NCI-H1436 treated with DMSO at 0.1 percent for 48 hours (cell line): ENCODE measurements around the gene KRT3.

Experiments used
- DNase-seq: peaks from one replicate; lab custom pipeline; 2025; lab: John Stamatoyannopoulos, UW

KRT3 gene

GRCh38 chr12:52795694-52796428 is at the start of gene KRT3:
Gene KRT3 (minus strand): TSS chr12:52796117. CDS start chr12:52796042, 75 bp downstream.
- no peak for DNase-seq

- no peak for DNase-seq
Observed at GRCh38 chr12:52844386-52844785, 48.5 kb upstream of the KRT3 start.

GRCh38 chr12:52839436-52840105 is 43.7 kb upstream of the KRT3 start:
- no peak for DNase-seq

DNA sequence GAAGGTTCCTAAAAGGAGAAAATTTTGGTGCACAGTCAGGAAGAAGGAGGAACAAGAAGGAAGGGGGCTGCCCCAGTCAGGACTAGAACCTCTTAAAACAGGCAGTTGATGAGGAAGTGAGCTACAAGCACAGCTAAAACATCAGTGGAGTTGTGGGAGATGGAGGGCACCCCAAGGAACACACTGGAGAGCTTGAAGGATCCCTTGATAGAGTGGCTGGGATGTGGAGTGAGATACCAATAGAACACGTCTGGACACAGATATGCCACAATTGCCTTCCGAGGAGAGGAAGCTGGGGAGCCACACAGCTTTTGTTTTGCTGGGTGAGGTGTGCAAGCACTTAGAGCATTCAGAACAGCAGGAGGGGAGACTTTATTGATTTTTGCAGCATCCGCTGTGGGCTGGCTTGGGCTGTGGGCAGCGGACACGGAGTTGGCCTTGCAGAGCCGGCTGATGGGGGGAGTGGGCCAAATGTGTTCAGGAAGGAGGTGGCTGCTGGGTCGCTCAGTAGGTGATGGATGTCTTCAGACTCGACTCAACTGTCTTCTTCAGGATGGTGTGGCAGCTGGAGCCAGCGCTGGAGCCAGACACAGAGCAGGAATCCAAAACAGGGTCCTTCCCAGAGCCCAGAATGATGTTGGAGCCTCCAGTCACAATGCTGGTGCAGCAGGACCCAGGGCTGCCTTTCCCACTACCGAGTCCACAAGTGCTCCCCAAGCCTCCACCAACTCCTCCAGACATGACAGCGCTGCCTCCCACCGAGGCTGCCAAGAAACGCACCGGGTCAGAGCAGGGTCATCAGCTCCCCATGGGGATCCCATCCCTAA is 42.9 kb upstream of the KRT3 start:
- DNase-seq, result no peak

DNA sequence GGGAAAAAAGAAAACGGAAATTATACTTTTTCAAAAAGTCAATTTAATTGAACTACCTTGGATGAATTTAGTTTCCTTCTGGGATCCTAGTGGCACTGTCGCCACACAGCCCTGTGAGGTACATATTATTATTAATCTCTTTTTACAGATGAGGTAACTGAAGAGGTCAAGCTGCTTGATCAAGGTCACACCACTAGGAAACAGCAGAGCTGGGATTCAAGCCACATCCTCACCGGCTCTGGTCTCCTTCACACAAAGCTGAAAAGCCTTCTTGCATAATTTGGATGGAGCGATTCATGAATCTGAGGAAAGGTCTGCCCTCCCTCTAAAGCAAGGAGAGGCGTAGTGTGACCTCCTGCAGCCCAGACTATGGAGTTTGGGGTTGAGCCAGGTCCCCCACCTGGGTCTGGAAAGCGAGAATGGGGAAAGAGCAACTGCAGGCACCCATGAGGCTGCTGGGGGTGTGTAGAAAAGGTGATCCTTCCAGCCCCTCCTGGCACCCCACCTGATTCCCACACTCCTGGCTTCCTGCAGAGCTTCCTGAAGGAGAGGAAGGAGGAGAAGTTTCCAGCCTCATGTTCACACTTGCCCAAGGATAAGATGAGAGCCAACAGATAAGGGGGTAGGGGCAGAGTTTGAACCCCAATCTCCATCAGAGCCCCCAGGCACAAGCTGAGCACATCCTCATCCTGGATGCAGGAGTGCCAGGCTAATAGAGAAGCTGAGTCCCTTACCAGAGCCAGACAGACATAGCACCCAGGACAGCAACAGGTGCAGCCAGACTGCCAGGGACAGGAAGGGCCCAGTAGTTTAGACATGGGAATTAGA is 42.1 kb upstream of the KRT3 start:
- no peak for DNase-seq

DNA sequence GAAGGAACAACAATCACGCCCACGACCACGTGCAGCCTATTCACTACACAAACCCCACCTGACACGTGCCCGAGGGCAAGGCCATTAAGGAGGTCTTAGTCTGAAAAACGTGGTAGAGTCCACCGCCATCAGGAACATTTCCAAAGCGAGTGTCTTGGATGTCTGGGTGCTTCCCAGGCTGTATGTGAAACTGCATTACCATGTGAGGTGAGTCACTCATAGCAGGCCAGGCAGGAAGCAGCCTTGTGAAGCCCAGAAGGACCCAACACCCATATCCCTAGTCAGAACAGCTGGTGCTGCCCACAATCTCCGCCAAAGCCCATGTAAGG is 41.5 kb upstream of the KRT3 start:
- DNase-seq, result no peak

DNA sequence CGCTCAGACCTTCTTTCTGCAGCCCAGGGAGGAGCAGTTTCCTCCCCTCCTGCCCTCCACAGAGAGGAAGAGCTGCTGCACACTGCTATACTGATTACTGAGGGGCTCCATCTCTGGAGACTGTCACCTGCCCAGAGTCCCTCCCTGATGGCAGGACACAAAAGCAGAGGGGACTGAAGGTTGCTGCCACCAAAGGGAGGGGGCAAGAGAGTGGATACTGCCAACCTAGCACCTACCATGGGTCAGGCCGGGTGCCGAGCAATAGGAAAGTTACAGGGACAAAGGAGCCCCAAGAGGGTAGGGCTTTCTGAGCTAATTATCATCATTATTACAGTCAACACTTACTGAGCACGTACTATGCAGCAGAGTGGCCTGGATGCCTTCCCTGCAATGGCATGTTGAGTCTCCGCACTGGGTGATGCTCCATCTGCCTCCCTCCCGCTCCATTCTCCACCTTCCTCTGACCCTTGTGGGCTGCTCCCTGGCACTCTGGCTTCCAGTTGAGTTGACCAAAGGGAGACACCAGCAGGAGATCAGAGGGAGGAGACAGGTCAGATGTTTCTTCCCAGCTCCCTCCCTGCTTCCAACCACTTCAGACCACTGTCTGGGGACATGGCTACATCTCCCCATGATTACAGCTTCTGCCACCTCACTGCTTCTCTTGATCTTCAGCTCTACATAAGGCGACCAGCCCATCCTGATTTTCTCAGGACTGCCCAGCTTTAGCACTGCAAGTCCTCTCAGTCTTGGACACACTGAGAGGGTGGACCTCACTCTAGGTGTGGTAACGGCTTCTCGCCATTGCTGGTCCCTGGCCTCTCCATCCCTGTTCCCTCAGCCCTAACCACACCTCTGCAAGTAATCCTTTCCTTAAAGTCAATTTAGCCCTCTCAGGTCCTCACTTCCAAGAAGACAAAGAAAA is 40.8 kb upstream of the KRT3 start:
- no peak for DNase-seq

GRCh38 chr12:52836042-52836466 is 40.1 kb upstream of the KRT3 start:
- no peak for DNase-seq

DNA sequence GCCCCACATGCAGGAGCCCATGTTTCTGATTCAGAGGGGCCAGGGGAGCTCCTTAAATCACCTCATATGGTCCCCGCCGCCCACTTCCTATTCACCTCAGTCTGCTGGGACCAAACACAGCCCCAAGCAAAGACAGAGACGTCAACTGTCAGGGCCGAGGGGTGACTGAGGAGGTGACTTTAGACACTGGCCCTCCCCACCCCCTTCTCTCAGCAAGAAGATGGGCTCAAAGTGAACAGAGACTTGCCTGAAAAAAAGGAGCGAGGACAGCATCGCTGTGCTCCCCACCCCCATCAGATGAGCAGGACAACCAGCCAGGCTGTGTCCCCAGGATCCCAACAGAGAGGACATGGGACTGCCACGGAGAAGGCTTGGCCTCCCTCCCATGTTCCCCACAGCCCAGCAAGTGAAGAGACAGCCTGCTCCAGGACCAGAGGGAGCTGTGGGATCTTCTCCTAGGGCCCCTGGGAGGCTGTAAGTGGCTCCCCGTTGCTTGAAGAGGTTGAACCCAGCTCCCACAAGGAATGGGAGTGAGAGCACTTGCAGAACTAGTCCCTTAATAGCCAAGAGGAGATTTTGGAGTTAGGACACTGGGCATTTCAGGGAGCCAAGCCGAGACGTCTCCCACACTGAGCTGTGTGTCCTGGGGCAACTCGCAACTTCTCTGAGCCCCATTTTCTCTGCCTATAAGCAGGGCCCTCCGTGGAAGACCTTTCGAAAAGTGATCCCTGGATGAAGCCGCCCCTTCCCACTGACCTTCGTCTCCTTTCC is 39.5 kb upstream of the KRT3 start:
- DNase-seq, result no peak

GRCh38 chr12:52834727-52835001 is 38.7 kb upstream of the KRT3 start:
- DNase-seq, result no peak

DNA sequence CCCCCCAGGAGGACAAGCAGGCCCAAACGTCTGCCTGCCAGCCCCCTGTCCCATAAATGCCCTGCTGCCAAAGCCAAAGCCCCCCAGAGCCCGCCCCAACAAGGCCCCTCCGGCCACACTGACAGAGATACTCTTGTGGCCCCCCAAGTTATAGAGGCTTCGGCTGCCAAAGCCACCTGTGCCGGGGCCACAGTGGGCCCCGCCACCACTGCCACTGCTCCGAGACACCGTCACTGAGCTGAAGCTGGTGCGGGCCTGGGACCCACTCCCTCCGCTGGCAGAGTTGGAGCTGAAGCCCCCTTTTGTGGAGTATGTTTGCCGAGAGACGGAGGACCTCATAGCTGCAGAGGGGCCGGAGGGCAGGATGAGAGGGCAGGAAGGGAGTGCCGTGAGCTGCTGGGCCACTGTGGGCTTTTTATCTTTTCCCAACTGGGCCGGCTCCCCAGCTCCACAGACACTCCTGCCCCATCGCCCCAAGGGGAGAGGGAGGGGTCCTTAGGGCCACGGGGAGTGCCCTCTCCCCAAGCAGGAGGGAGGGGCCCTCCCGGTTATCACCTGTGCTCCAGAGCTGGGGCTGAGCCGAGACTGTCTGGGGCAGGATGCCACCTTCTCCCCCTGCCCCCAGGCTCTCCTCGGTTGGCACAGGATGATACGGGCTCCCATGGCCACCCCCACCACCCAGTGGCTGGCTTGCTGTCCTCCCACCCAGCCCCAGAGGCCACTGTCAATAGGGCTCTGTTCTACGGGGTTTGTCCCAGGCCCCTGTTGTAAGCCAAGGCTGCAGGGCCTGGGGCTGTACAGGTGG is 38.2 kb upstream of the KRT3 start, which contains the start of gene KRT79:
Gene KRT79 (minus strand): TSS at position 390 of the 805 bp plus-strand sequence. CDS start 51 bp downstream, at position 339.
- no peak for DNase-seq

DNA sequence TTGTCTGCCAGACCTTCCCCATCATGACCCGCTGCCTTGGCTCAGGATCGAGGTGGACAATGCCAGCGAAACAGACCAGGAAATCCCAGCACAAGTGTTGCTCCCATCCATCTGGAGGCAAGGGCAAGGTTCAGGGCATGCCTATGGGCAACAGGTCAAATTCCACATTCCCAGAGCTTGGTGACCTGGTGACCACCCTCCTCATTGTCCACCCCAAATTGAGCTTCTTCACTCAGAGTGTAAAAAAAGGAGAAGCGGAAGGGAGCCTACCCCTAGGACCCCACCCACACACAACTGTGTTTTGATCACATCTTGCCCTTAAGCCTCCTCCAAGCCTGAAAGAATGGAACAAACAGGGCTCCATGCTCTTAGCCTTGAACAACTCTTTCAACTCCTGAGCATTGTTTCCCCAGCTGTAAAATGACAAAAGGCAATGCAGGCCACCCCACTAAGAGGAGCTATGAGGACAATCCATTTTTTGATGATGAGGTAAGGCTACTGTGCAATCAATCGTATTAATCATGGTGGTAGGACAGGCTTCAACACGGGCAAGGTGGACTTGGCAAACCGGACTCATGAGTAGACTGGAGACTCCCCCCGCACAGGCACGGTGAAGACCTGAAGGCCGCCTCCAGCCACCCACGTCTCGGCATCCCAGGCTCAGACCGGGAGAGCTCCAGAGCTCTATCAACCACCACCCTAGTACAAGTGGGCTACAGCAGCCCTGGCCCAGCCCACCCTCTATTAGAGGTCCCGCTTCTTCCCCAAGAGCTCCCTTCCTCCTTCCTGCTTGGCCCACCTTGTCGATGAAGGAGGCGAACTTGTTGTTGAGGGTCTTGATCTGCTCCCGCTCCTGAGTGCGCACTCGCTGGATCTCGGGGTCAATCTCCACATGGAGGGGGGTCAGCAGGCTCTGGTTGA is 37.3 kb upstream of the KRT3 start:
- no peak for DNase-seq

DNA sequence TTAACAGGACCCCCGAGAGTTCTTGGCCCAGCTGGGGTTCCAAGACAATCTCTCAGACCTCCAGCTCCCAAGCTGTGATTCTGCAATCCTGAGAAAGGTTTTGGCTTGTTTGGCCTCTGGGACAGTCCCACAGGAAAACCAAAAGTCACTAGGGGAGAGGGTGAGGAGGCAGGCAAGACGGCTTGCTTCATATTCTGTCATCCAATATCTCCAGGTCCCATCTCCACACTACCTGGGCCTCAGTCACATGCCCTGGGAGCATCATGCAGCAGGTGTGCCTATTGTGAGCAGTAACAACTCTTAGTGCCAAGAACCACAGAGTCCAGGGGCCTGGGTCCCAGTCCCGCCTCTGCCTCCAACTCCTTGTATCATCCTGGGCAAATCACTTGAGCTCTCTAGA is 36.5 kb upstream of the KRT3 start:
- no peak for DNase-seq

DNA sequence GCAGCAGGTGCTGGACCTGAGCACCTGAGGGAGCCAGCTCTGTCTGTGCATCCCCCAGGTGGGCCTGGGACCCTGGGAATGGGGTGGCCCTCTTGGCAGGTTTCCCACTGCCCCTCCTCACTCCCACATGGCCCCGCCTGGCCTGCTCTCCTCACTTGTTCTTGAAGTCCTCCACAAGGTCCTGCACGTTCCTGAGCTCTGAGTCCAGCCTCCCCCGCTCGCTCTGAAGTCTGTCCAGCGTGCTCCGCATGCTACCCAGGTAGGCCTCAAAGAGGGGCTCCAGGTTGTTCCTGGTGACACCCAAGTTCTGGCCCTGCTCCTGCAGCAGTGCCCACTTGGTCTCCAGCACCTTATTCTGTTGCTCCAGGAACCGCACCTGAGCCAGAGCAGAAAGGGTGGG is 35.3 kb upstream of the KRT3 start:
- DNase-seq, result no peak

- DNase-seq, result no peak
Observed at GRCh38 chr12:52829986-52830770, 34.3 kb upstream of the KRT3 start.

DNA sequence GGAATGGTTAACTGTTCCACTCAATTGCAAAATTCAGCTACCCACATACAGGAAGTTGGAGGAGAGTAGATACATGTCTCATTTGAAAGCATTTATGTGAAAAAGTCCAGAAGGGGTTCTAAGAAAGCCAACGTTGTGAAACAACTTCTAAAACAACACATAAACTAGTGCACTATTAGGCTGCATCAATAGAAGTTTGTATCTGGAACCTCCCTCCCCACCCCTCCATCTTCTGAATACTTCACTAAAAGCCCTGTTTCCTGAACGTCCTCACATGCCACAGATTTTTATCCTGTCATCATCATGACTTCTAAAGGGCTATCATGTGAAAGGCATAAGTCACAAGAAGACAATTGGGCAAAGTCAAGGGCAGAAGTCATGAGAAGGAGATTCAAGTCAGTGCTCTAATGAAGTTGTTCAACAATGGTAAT is 32.7 kb upstream of the KRT3 start:
- DNase-seq, result no peak

DNA sequence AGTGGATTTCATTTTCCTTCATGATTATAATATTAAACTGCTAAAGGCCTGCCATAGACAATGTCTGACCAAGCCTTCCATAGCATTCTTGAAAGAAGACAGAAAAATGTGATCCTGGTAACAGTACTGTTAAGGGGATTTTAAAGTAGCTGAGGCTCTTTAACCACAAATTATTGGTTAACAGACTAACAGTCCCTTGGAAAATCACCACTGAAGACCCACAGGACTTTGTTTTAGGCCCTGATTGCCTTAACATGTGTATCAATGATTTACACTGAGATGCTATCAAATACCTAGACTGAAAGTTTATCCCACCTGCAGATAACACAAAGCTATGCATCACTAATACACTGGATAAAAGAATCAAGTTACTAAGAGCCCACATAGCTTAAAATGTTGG is 32.2 kb upstream of the KRT3 start:
- DNase-seq, result no peak
